Activated T-cell treated with anti-CD3 and anti-CD28 coated beads, Interleukin-2, amount 50 U/mL, for 72 hours (primary cell): ENCODE measurements around the gene KRTAP10-9. TPM values are rescaled to one million over a fixed set of nuclear protein-coding genes. Genes with fewer than 3 reads are reported as not detected.
"Not testable (repeated sequence)": the region's sequence is repeated elsewhere in the genome, so short reads cannot be mapped to it uniquely, and the experiment has no call there.

ENCODE experiments used
- ATAC-seq, 2 donors: fragments of 150-1000 bp; cut with Tn5 transposase; replicated peaks in 1 of 2; 2 replicates each; pipeline ENCODE4 v1.10.0; 2021; ENCODE audit warnings: moderate library complexity in 2 of 2, mild to moderate bottlenecking in 1 of 2
- DNase-seq, 2 donors: peaks; one replicate each; pipeline ENCODE4 v3.0.0; 2021 to 2022; ENCODE audit warnings: mixed read lengths in 1 of 2
- H3K27ac Mint-ChIP-seq: one replicate; pipeline ENCODE4 v1.8.0; 2022; ENCODE audit warnings: mild to moderate bottlenecking, moderate library complexity, mixed read lengths
- H3K27me3 Mint-ChIP-seq: one replicate; pipeline ENCODE4 v1.8.0; 2022; ENCODE audit warnings: low read depth, mixed read lengths
- H3K36me3 Mint-ChIP-seq, 2 donors: one replicate each; pipeline ENCODE4 v1.8.0; 2022; ENCODE audit warnings: mixed read lengths in 2 of 2, mild to moderate bottlenecking in 1 of 2; ENCODE audit not compliant: insufficient read depth in 2 of 2
- H3K4me1 Mint-ChIP-seq: one replicate; pipeline ENCODE4 v1.8.0; 2022; ENCODE audit warnings: low read depth, mixed read lengths
- H3K4me3 Mint-ChIP-seq, 2 donors: one replicate each; pipeline ENCODE4 v1.8.0; 2022; ENCODE audit warnings: mild to moderate bottlenecking in 2 of 2, mixed read lengths in 2 of 2, moderate library complexity in 2 of 2
- H3K9me3 Mint-ChIP-seq, 2 donors: one replicate each; pipeline ENCODE4 v1.8.0; 2022; ENCODE audit warnings: mixed read lengths in 2 of 2
- total RNA-seq, 2 donors: library from RNA; stranded (reverse); gene quantifications; one replicate each; pipeline ENCODE4 v1.2.3, GENCODE V29; 2022

KRTAP10-9 gene, protein sequence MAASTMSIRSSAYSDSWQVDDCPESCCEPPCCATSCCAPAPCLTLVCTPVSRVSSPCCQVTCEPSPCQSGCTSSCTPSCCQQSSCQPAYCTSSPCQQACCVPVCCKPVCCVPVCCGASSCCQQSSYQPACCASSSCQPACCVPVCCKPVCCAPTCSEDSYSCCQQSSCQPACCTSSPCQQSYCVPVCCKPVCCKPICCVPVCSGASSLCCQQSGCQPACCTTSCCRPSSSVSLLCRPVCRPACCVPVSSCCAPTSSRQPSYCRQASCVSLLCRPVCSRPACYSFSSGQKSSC
- total RNA-seq: not detected

DNA sequence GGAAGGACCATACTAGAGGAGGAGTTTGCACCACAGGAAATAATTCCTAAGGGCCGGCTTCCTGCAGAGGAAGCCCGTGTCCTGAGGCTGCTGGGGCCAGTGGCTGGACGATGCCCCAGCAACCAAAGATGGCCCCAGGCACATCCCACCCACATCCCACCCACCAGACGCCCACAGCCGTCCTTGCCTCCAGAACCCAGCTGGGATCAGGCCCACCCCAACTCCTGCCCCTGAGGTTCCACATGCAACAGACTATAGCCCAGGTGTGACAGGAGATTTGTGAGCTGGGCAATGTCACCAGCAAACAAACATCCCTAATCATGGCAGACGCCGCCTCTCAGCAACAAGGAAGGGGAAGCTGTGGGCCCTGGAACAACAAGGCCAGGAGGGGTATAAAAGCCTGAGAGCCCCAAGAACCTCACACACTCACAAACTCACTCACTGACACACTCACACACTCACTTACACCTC, at the start of gene KRTAP10-9:
TSS of gene KRTAP10-9 (plus strand) at position 421 of the 471 bp plus-strand sequence. CDS start 79 bp downstream, outside the sequence.
- H3K27me3 Mint-ChIP-seq: no peaks in the 10 kb centered on the region
- no peak for DNase-seq
- no peak within 1 kb of the TSS for H3K4me3 Mint-ChIP-seq
- ATAC-seq: no peak
- H3K4me1 Mint-ChIP-seq: no peaks in the 10 kb centered on the region
- peaks cover 31 to 33% of the 10 kb centered on the region in 2 donors for H3K36me3 Mint-ChIP-seq
- H3K9me3 Mint-ChIP-seq: peaks cover 25 to 34% of the 10 kb centered on the region in 2 donors
- no peak within 1 kb of the TSS for H3K27ac Mint-ChIP-seq

DNA sequence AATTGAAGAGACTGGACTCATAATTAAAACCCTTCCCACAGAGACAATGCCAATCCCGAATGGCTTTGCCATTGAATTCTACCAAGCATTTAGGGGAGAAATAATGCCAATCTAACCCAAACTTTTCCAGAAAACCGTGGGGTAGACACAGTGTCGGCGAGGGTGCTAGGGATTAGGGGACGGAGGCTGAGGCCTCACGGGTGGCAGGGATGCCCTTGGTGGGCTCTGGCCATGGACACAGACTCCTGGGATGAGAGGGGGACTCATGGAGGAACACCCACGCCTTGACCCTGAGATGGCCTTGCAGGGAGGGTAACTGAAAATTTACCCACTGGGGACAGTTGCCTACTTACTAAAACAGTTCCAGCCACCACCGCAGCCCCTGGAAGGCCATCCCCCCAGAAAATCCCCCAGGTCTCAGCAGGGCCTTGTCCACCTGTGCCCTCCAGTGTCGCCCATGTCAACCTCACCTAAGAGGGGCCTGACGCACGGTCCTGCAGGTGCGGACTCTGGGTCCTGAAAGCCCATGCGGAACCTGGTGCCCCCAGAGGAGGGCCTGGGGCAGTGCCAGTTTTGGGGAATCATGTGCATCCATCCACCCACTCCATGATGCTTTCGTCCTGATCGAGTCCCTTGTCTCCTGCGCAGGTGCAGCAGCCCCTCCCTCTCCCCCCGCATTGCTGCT, 48.4 kb upstream of the KRTAP10-9 start:
- H3K27ac Mint-ChIP-seq: no peak overlapping the region
- H3K4me1 Mint-ChIP-seq: peaks cover 2% of the 10 kb centered on the region
- no peak overlapping the region for H3K4me3 Mint-ChIP-seq
- peaks cover 18 to 24% of the 10 kb centered on the region in 2 donors for H3K36me3 Mint-ChIP-seq
- ATAC-seq (no peak), DNase-seq (no peak)
- H3K9me3 Mint-ChIP-seq: peaks cover 12 to 20% of the 10 kb centered on the region in 2 donors
- peaks cover 10% of the 10 kb centered on the region for H3K27me3 Mint-ChIP-seq

DNA sequence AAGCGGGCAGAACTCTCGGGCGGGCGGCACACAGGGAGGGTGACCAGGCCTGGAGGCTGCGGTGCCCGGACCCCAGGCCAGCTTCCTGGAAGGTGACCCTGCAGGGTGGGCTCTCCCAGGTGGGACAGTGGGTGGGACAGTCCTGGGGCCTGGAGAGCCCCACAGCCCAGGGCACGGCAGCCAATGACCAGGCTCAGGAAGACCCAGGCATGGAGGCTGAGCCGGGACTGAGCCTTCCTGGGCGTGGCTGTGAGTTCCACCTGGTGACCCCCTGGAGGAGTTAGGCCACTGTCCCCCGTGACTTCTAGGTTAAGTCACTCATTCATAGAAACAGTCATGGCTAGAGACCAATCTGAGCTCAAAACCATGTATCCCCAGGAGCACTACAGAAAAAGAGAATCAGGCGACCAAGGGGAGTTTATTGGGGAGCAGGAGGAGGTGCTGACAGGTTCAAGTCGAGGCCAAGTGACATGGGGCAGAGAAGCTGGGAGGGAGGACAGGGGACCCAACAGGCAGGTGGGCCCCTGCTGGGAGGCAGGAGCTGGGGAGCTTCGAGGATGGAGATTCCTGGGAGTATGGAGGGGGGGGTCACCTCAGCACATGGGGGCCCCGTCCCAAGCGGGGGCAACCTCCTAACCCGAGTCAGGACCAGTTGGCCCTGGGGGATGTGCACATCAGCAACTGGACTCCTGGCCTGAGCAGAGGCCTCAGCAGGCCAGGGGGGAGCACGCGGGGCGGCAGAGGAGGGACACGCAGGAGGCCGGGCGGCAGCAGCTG, 47.6 kb upstream of the KRTAP10-9 start:
- peaks cover 12 to 20% of the 10 kb centered on the region in 2 donors for H3K9me3 Mint-ChIP-seq
- no peak overlapping the region for H3K4me3 Mint-ChIP-seq
- no peak for ATAC-seq
- H3K36me3 Mint-ChIP-seq: peaks cover 18 to 24% of the 10 kb centered on the region in 2 donors
- peaks cover 9% of the 10 kb centered on the region for H3K4me1 Mint-ChIP-seq
- peaks cover 10% of the 10 kb centered on the region for H3K27me3 Mint-ChIP-seq
- H3K27ac Mint-ChIP-seq: no peak overlapping the region
- no peak for DNase-seq

DNA sequence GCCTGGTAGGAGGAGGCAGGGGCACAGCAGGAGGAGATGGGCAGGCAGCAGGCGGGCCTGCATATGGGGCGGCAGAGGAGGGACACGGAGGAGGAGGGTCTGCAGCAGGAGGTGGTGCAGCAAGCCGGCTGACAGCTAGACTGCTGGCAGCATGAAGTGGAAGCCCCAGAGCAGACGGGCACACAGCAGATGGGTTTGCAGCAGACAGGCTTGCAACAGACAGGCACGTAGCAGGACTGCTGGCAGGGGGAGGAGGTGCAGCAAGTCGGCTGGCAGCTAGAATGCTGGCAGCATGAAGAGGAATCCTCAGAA, 47.1 kb upstream of the KRTAP10-9 start:
- Mint-ChIP-seq H3K27me3 (peaks cover 4% of the 10 kb centered on the region), H3K4me3 (no peak overlapping the region), H3K9me3 (peaks cover 12 to 20% of the 10 kb centered on the region in 2 donors), H3K36me3 (peaks cover 18 to 24% of the 10 kb centered on the region in 2 donors), H3K27ac (no peak overlapping the region), H3K4me1 (peaks cover 13% of the 10 kb centered on the region)
- ATAC-seq (no peak), DNase-seq (no peak)

GRCh38 chr21:44580231-44580821, 46.6 kb upstream of the KRTAP10-9 start, which contains the start of gene KRTAP10-5:
KRTAP10-5 (minus strand) TSS chr21:44580604; CDS start chr21:44580578, 26 bp downstream.
- not testable (repeated sequence) for H3K4me3 Mint-ChIP-seq, DNase-seq, H3K27ac Mint-ChIP-seq, H3K27me3 Mint-ChIP-seq, ATAC-seq
- peaks cover 18 to 24% of the 10 kb centered on the region in 2 donors for H3K36me3 Mint-ChIP-seq
- H3K4me1 Mint-ChIP-seq: peaks cover 13% of the 10 kb centered on the region
- peaks cover 12 to 20% of the 10 kb centered on the region in 2 donors for H3K9me3 Mint-ChIP-seq

DNA sequence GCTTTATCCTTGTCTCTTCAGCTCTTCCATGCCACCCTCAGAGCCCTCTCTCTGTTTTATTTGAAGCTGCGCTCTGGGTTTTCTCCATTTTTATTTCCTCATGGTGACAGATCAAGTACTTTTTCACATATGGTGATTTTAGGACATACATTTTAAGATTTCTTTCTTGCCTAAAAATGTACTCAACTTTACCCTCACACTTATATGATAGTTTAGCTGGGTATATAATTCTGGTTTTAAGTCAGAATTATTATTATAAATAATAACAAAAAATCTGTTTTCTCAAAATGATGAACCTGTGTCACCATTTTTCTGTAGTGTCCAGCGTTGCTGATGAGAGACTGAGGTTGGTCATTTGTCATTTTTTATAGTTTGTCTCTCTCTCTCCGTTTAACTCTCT, 45.7 kb upstream of the KRTAP10-9 start:
- ATAC-seq: no peak
- peaks cover 13% of the 10 kb centered on the region for H3K4me1 Mint-ChIP-seq

GRCh38 chr21:44582055-44582454, 44.8 kb upstream of the KRTAP10-9 start:
- no peak for DNase-seq
- peaks cover 16 to 24% of the 10 kb centered on the region in 2 donors for H3K36me3 Mint-ChIP-seq

More for the DNA sequence above, 45.7 kb upstream of the KRTAP10-9 start:
- Mint-ChIP-seq H3K27me3 (peaks cover 6% of the 10 kb centered on the region), H3K9me3 (peaks cover 12 to 20% of the 10 kb centered on the region in 2 donors), H3K27ac (no peak overlapping the region), H3K36me3 (peaks cover 18 to 24% of the 10 kb centered on the region in 2 donors), H3K4me3 (no peak overlapping the region)
- DNase-seq: no peak

DNA sequence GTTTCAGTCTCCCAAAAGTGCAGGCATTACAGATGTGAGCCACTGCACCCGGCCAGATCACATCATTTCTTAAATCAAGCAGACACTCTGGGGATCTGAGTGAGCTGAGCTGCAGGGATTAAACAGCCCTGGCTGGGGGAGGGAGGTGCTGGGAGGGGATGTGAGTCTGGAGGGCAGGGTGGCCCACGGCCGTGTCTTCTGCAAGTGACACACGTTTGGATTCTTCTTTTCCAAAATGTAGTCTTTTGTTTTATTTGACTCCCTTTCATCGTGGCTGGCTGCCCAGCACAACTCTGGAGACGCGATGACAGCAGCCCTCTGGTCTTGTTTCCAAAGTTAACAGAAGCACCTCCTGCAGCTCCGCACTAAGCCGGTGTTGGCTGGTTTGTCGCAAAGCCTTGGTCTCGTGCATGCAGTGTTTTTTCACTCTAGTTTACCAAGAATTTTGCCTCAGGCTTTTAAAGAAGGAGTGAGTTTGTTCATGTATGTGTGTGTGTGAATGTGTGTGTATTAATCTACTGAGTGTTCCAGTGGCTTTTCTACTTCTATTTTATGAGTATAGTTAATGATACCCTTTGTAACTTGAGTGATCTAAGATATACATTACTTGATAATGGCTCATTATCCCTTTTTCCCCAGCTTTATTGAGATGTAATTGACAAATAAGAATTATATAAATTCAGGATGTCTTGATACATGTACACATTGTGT, 43.6 kb upstream of the KRTAP10-9 start:
- Mint-ChIP-seq H3K9me3 (peaks cover 12 to 15% of the 10 kb centered on the region in 2 donors), H3K4me1 (peaks cover 13% of the 10 kb centered on the region), H3K36me3 (peaks cover 8 to 19% of the 10 kb centered on the region in 2 donors), H3K27me3 (peaks cover 16% of the 10 kb centered on the region), H3K27ac (no peak overlapping the region), H3K4me3 (no peak overlapping the region)
- ATAC-seq: no peak
- DNase-seq: no peak

More at GRCh38 chr21:44582055-44582454, 44.8 kb upstream of the KRTAP10-9 start:
- Mint-ChIP-seq H3K9me3 (peaks cover 12 to 20% of the 10 kb centered on the region in 2 donors), H3K4me3 (no peak overlapping the region), H3K27ac (no peak overlapping the region), H3K4me1 (peaks cover 13% of the 10 kb centered on the region), H3K27me3 (peaks cover 14% of the 10 kb centered on the region)
- no peak for ATAC-seq

- peak; percentile 21 to 53 for DNase-seq
- Mint-ChIP-seq H3K4me1 (peaks cover 13% of the 10 kb centered on the region), H3K4me3 (no peak overlapping the region), H3K27me3 (peaks cover 16% of the 10 kb centered on the region), H3K36me3 (peaks cover 7 to 19% of the 10 kb centered on the region in 2 donors), H3K27ac (no peak overlapping the region), H3K9me3 (peaks cover 12 to 13% of the 10 kb centered on the region in 2 donors)
- ATAC-seq: peak; percentile 90 to 100
These were observed 43.1 kb upstream of the KRTAP10-9 start for GRCh38 chr21:44583800-44584147.

GRCh38 chr21:44585892-44586291, 41.0 kb upstream of the KRTAP10-9 start:
- H3K9me3 Mint-ChIP-seq: peaks cover 7% of the 10 kb centered on the region in 2 donors
- ATAC-seq (no peak), DNase-seq (no peak)
- H3K4me1 Mint-ChIP-seq: peaks cover 13% of the 10 kb centered on the region
- H3K27me3 Mint-ChIP-seq: peaks cover 16% of the 10 kb centered on the region
- no peak overlapping the region for H3K4me3 Mint-ChIP-seq
- H3K36me3 Mint-ChIP-seq: peaks cover 5 to 13% of the 10 kb centered on the region in 2 donors
- H3K27ac Mint-ChIP-seq: no peak overlapping the region

GRCh38 chr21:44589094-44589493, 37.8 kb upstream of the KRTAP10-9 start:
- ATAC-seq: no peak
- Mint-ChIP-seq H3K4me1 (peaks cover 6% of the 10 kb centered on the region), H3K9me3 (no peaks in the 10 kb centered on the region), H3K27ac (no peak overlapping the region), H3K4me3 (no peak overlapping the region), H3K27me3 (peaks cover 16% of the 10 kb centered on the region), H3K36me3 (no peaks in the 10 kb centered on the region)
- DNase-seq: no peak
